K562 (cell line): ENCODE measurements around the gene GRIPAP1. TPM values are rescaled to one million over a fixed set of nuclear protein-coding genes. Genes with fewer than 3 reads are reported as not detected.

Source experiments
- CREM ChIP-seq: IDR thresholded peaks from 2 replicates; pipeline ENCODE4 v1.6.1; 2014; ENCODE audit warnings: antibody characterized with exemption, low read depth
- GMEB1 ChIP-seq: fragments of 250-450 bp; sonication (Bioruptor Pico); IDR thresholded peaks from 2 replicates; pipeline ENCODE4 v1.4.0; 2020; ENCODE audit warnings: mild to moderate bottlenecking
- GTF3C2 ChIP-seq: IDR thresholded peaks from 3 replicates; pipeline ENCODE4 v1.6.1; 2011; ENCODE audit warnings: borderline replicate concordance, mild to moderate bottlenecking, moderate library complexity; ENCODE audit not compliant: insufficient read length; ENCODE audit errors: extremely low read depth
- KLF16 ChIP-seq: IDR thresholded peaks from 2 replicates; pipeline ENCODE4 v1.6.1; 2016; ENCODE audit warnings: antibody characterized with exemption
- MEF2A ChIP-seq: IDR thresholded peaks from 2 replicates; pipeline ENCODE4 v1.6.1; 2011; ENCODE audit warnings: low read depth, mild to moderate bottlenecking, low read length, moderate library complexity; ENCODE audit not compliant: control insufficient read depth
- MEIS2 ChIP-seq: fragments of 450-650 bp; IDR thresholded peaks from 2 replicates; pipeline ENCODE4 v1.6.1; 2014; ENCODE audit warnings: mild to moderate bottlenecking; ENCODE audit not compliant: partially characterized antibody
- MXD1 ChIP-seq: fragments of 250-450 bp; sonication (Bioruptor Pico); IDR thresholded peaks from 2 replicates; pipeline ENCODE4 v1.8.0; 2021; ENCODE audit warnings: borderline replicate concordance, mild to moderate bottlenecking, moderate library complexity; ENCODE audit not compliant: poor library complexity, severe bottlenecking
- PYGO2 ChIP-seq: fragments of 450-650 bp; IDR thresholded peaks from 2 replicates; pipeline ENCODE4 v1.6.1; 2016; ENCODE audit warnings: mild to moderate bottlenecking, missing genetic modification characterization, moderate library complexity, missing compliant biosample characterization
- RB1 ChIP-seq: fragments of 450-650 bp; IDR thresholded peaks from 2 replicates; pipeline ENCODE4 v1.6.1; 2017; ENCODE audit warnings: low read depth, mild to moderate bottlenecking
- RFX7 ChIP-seq: fragments of 250-450 bp; sonication (Bioruptor Pico); IDR thresholded peaks from 2 replicates; pipeline ENCODE4 v1.5.1; 2021; ENCODE audit warnings: mild to moderate bottlenecking
- TFAM ChIP-seq: fragments of 250-450 bp; sonication (Bioruptor Pico); conservative IDR thresholded peaks from 2 replicates; pipeline ENCODE4 v1.5.0; 2021; ENCODE audit warnings: mild to moderate bottlenecking, moderate library complexity
- TFAP4 ChIP-seq: sonication (generic); formaldehyde crosslinking; IDR thresholded peaks from 2 replicates; pipeline ENCODE4 v1.8.0; 2022; ENCODE audit warnings: missing genetic modification reagents, mild to moderate bottlenecking, moderate library complexity, borderline replicate concordance
- TGIF2 ChIP-seq: sonication (generic); formaldehyde crosslinking; IDR thresholded peaks from 2 replicates; pipeline ENCODE4 v1.8.1; 2022; ENCODE audit warnings: mild to moderate bottlenecking, missing genetic modification reagents, moderate library complexity
- ZNF134 ChIP-seq: fragments of 250-450 bp; sonication (Bioruptor Pico); conservative IDR thresholded peaks from 2 replicates; pipeline ENCODE4 v1.4.0; 2020
- ZNF143 ChIP-seq: sonication (generic); formaldehyde crosslinking; IDR thresholded peaks from 2 replicates; pipeline ENCODE4 v1.9.0; 2022; ENCODE audit warnings: mild to moderate bottlenecking, missing genetic modification reagents
- ZNF175 ChIP-seq: fragments of 200-800 bp; sonication (Bioruptor generic); IDR thresholded peaks from 2 replicates; pipeline ENCODE4 v1.6.1; 2016; ENCODE audit warnings: low read depth, mild to moderate bottlenecking, missing genetic modification characterization, missing compliant biosample characterization
- polyA plus RNA-seq, 8 experiments: library from polyadenylated mRNA; depleted of rRNA in 4 of 8; stranded (reverse) in 5 of 8; unstranded in 3 of 8; fragments of >200 nt; fragmentation: Nextera tagmentation in 2 of 8; fragmentation: Illumina TruSeq in 1 of 8; extraction: Ambion mirVana in 2 of 8; extraction: Trizol in 1 of 8; gene quantifications; 2 replicates each; pipeline versions ENCODE4 v1.2.1 to v1.2.3, GENCODE V29; 2011 to 2014; ENCODE audit warnings: inconsistent platforms in 1 of 8, missing spikeins in 1 of 8
- total RNA-seq, 7 experiments: library from RNA; depleted of rRNA in 6 of 7; stranded (reverse); fragments of >200 nt in 6 of 7; fragmentation: Illumina TruSeq in 2 of 7; extraction: Trizol in 2 of 7; gene quantifications; 2 replicates each; pipeline versions ENCODE4 v1.2.1 to v1.2.3, GENCODE V29; 2011 to 2021; ENCODE audit warnings: low replicate concordance in 1 of 7
- TF ChIP-seq, protein P1 (sequence below): sonication (generic); formaldehyde crosslinking; IDR thresholded peaks from 2 replicates; pipeline ENCODE4 v1.8.1; 2023; ENCODE audit warnings: mild to moderate bottlenecking, missing genetic modification reagents
- TF ChIP-seq, protein P2 (sequence below): fragments of 450-650 bp; IDR thresholded peaks from 2 replicates; pipeline ENCODE4 v1.6.1; 2016

GRIPAP1 gene
- total and polyA plus RNA-seq, 9 of the 15 experiments (the other 6 are each of a cell fraction or from before 2014, with no cell fraction given) = 4.1 to 41.6 (median 24.0) TPM

DNA sequence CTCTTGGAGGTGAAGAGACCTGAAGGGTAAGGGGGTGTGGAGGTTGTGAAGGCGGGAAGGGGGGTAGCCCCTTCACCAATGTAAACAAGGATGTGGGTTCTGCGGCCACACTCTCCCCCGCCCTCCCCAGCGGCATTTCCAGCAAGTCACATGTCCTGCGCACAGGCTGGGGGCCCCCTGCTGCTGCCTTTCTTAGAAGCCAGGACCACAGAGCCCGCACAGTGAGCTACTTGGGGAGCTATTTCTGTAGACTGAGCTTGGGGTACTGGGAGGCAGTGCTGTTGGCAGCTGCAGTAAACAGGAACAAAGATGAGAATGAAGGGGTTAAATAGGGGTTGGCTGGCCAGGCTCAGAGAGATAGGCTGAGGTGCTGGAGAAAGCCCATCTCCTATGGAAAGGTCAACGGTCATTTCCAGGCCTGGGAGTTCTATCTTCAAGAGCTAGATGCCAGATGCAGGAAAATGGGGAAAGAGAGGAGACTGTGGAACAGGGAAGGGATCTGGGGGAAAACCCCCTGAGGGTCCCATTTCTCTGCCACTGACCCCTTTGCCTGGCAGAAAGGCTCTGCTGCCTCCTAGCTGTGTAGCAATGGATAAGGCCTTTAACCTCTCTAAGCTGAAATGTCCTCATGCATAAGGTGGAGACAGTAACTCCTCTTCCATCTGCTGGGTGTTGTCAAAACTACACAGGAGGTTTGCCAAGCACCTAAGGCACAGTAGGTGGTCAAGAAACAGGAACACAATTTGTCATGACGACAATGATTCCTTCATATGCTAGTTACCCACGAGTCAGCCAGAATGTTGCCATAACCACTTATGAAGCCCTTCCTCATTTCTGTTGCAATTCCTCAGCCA lies 64.8 kb downstream of the GRIPAP1 start (continued):
- TF ChIP-seq, protein P1, sequence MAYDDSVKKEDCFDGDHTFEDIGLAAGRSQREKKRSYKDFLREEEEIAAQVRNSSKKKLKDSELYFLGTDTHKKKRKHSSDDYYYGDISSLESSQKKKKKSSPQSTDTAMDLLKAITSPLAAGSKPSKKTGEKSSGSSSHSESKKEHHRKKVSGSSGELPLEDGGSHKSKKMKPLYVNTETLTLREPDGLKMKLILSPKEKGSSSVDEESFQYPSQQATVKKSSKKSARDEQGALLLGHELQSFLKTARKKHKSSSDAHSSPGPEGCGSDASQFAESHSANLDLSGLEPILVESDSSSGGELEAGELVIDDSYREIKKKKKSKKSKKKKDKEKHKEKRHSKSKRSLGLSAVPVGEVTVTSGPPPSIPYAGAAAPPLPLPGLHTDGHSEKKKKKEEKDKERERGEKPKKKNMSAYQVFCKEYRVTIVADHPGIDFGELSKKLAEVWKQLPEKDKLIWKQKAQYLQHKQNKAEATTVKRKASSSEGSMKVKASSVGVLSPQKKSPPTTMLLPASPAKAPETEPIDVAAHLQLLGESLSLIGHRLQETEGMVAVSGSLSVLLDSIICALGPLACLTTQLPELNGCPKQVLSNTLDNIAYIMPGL (CRISPR knock-in tag) = no peak
- TF ChIP-seq ZNF175 (CRISPR knock-in tag) = peak; percentile 65; the same call in 1 of the 2 replicates
- TF ChIP-seq RFX7 (CRISPR knock-in tag) = no peak
- no peak for TF ChIP-seq MXD1 (CRISPR knock-in tag)
- TF ChIP-seq TGIF2 (CRISPR knock-in tag) = no peak
- no peak for TF ChIP-seq PYGO2 (tag)
- no peak for TF ChIP-seq TFAM (CRISPR knock-in tag)
- TF ChIP-seq ZNF143 (CRISPR knock-in tag) = no peak
- no peak for TF ChIP-seq MEF2A
- TF ChIP-seq RB1 = no peak
- TF ChIP-seq GTF3C2 = no peak
- TF ChIP-seq GMEB1 (CRISPR knock-in tag) = peak; percentile 5; the same call in 1 of the 2 replicates
- TF ChIP-seq KLF16 = peak; percentile 72; the same call in 1 of the 2 replicates
- TF ChIP-seq CREM = peak; percentile 54
- no peak for TF ChIP-seq MEIS2
- no peak for TF ChIP-seq ZNF134 (CRISPR knock-in tag)
- peak; percentile 91 for TF ChIP-seq TFAP4 (CRISPR knock-in tag)
- TF ChIP-seq, protein P2, sequence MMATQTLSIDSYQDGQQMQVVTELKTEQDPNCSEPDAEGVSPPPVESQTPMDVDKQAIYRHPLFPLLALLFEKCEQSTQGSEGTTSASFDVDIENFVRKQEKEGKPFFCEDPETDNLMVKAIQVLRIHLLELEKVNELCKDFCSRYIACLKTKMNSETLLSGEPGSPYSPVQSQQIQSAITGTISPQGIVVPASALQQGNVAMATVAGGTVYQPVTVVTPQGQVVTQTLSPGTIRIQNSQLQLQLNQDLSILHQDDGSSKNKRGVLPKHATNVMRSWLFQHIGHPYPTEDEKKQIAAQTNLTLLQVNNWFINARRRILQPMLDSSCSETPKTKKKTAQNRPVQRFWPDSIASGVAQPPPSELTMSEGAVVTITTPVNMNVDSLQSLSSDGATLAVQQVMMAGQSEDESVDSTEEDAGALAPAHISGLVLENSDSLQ = no peak
